Fibroblast of skin of right biceps (primary cell): ENCODE measurements around the gene VAV2.
"Not testable (repeated sequence)": the region's sequence is repeated elsewhere in the genome, so short reads cannot be mapped to it uniquely, and the experiment has no call there.

ENCODE experiments used
- DNase-seq: peaks from one replicate; pipeline ENCODE4 v3.0.0-alpha.2; 2013

The VAV2 gene

DNA sequence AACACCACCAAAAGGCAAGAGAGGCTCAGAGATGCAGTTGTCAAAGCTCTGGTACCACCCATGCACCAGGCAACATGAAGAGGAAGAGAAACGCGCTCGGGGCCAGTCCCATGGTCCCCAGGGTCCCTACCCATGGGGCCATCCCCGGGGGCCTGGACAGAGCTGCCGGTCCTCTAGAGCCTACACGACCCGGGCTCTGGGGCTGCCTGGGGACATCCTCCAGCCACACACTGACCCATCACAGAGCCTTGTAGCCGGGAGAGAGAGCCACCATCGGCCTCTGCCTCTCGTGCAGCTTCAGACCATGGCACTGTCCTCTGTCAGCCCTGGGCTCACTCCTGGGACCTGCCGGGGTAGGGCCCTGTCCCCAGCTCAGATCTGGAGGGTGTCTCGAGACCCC lies 23.7 kb downstream of the VAV2 start:
- DNase-seq: no peak

DNA sequence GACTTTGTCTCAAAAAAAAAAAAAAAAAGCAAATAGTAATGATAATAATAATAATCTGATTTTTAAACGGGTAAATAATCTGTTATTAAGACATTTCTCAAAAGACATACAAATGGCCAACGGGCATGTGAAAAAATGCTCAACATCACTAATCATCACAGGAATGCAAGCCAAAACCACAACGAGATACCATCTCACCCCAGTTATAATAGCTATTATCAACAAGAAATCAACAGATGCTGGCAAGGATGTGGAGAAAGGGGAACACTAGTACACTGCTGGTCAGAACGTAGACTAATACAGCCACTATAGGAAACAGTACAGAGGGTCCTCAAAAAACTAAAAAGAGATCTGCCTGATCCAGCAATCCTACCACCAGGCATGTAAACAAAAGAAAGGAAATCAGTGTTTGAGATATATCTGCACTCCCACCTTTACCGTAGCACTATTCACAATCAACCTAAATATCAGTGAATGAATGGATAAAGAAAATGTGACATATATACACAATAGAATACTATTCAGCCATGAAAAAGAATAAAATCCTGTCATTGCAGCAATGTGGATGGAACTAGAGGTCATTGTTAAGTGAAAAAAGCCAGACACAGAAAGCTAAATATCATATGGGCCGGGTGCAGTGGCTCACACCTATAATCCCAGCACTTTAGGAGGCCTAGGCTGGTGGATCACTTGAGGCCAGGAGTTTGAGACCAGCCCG lies 24.9 kb downstream of the VAV2 start:
- DNase-seq: peak; percentile 48

DNA sequence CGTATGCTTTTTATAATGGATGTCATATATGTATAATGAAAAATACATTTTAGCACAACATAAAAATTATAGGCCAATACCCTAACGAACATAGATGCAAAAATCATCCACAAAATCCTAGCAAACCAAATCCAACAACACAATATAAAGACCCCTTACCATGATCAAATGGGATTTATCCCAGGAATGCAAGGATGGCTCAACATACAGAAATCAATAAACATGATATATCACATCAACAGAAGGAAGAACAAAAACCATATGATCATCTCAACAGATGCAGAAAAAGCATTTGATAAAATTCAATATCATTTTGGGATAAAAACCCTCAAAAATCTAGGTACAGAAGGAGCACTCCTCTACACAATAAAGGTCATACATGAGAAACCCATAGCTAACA lies 27.7 kb downstream of the VAV2 start:
- DNase-seq: no peak

DNA sequence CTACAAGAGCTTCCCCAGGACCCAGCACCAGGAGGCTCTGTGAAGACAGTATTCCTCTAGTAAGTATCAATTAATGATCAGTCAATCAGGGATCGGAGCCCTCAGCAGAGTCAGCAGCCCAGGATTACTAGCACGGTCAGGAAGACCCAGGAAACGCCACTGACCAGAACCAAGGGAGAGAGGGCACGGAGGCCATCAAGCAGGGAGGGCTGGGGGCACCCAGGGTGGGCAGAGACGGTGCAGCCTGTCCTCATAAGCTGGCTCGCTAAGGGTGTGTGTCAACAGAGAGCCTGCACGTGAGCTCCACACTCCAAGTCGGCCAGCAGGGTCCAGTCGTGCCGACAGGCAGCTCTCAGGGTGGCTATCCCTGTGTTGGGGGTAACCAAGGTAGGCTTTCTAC lies 29.0 kb downstream of the VAV2 start:
- DNase-seq: no peak

DNA sequence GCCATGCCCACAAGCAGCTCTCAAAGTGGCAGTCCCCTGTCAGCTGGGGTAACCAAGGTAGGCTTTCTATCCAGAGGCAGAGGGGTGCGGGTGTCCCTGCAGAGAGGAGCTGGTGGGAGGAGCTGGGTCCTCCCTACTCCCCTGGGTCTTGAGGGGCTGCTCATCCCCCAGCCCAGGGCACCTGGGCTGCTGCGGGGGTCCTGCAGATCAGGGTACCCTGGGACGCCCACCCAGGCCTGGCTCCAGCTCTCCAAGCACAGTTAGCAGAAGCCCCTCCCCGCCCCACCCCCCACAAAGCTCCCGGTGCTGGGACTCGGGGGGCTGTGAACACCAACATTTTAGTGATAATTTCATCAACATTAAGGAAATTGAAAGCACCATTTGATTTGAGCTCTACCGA lies 29.8 kb downstream of the VAV2 start:
- no peak for DNase-seq

DNA sequence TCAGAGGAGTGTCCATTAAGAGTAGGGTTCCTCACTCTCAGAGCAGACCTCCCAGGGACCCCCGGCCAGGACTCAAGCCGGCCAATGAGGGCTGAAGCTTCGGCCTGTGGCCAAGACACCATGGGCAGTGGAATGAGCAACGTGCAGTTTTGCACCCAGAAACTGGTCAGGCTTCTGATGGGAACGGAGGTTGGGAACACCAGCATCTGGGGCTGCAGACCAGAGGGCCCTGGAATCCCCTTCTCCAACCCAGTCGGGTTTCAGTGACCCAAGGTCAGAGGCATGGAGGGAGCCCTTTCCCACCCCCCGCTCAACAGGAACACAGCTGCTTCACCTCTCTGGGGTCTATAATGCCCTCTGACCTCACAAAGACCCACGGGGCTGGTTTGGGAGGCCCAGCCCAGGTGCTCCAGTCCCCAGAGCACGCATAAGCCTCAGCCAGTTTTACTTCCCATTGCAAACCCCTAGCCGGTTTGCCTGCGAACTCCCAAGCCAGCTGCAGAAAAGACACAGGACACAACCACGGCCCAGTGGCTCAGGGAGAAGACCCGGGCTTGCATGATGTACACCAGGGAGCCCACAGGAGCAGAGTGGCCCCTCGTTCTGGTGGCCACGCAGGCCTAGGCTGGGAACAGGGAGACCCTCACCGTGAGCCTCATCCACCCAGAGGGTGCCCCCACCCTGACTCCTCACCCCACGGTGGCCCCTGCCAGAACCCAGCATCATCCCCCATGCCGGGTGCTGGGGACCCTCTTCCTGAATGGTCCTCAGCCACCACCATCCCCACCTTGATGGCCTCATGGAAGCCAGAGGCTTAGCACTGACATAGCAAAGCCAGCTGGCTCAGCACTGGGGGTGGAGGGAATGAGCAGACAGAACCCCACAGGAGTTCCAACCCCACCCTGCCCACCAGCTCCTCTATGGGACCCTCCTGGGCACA lies 30.6 kb downstream of the VAV2 start:
- DNase-seq: no peak

DNA sequence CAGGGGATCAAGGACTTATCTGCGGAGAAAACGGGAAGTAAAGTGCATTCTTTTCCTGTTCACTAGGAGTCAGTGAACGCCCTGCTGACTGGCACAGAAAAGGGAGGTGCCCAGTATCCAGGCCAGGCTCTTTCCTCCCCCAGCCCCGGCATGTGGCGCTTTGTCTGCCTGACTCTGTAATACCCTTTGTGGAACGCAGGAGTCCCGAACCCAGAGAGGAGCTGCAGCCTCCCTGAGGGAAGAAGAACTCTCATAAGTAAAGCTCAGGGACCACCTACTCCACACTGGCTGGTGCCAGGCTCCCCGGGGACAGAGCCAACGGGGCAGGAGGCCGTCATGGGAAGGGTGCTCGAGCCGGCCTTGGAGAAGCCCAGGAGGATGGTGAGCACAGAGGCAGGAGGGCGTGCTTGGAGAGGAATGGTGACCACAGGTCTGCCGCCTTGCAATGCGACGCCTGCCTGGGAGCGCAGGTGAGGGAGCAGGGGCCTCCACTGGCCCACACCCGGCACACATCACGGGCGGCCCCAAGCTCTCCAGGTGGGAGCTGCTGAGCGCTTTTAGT lies 31.5 kb downstream of the VAV2 start:
- DNase-seq: no peak

DNA sequence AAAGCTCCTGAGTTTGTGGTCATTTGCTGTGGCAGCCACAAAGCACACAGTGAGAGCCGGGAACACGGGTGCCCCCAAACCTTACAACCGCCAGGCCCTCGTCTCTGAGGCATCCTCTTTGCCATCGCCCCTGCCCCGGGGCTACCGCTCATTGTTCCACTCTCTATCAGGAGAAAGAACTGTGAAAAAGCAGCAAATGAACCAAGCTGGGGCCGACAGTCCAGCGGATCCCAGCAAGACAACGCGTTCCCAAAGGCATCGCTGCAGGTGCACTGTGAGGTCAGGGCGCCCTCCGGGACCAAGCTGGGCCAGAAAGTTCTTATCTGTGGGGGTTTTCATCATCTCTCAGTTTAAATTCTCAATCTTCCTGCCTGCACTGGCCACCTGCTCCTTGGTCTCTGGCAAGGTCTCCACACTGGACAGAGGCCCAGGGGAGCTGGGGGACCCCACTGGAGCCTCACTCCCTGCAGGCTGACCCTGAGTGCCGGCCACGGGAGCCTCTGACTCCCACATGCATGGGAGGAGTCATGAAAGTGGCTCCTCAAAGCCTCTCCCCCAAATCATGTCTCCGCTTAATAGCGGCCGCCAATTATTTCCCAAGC lies 32.1 kb downstream of the VAV2 start:
- DNase-seq: no peak

DNA sequence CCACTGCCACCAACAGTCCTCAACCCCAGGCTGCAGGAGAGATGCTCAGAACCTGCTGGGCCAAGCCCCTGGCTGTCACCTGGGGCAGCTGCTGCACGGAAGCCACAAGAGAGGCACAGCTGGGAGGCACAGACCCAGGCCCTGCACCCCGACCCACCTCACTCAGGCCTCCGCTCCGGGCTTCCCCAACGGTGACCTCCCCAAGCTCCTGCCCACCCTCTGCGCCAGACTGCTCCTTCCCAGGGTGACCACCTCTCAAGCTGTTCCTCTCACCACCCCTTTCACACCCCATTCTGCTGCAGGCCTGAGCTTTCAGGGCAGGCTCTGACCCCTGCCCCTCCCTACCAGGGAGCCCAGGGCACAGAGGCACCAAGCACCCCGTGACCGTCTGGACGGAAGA lies 33.0 kb downstream of the VAV2 start:
- no peak for DNase-seq

DNA sequence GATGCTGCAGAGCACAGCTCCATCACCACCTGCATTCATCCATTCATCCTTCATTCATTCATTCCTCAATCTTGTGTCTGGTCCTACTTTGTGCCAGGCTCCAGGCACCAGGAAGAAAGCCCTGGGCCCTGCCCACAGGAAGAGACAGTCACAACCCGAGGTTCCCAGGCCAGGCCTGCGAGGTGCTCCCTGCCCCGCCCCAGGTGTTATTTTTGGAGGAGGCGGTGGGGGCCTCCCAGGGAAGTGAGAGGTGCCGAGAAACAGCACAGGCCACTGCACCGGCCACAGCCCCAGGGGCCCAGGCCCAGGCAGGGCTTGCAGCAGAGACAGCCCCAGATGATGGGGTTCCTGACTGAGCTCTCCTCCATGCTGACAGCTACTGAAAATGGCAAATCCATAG lies 33.4 kb downstream of the VAV2 start:
- DNase-seq: no peak

DNA sequence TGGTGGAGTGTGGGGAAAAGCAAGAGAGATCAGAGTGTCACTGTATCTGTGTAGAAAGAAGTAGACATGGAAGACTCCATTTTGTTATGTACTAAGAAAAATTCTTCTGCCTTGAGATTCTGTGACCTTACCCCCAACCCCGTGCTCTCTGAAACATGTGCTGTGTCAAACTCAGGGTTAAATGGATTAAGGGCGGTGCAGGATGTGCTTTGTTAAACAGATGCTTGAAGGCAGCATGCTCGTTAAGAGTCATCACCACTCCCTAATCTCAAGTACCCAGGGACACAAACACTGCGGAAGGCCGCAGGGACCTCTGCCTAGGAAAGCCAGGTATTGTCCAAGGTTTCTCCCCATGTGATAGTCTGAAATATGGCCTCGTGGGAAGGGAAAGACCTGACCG lies 34.4 kb downstream of the VAV2 start:
- not testable (repeated sequence) for DNase-seq

DNA sequence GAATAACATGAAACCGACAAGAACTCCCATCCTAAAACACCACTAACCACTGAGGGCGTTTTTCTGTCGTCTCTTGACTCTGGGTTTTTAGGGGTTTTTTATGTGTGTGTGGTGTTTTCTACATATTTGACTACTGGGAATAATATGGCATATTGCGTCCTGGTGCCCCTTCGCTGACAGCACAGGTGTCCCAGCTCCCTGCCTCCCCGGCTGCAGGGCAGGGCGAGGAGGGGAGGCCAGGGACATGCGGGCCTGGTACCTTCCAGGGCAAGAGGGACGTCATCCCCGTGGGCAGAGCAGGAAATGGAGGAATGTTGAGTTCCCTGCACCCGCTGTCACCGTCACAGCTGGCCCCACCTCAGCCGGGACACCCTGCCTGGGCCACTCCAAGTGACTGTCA lies 34.8 kb downstream of the VAV2 start:
- DNase-seq: no peak

DNA sequence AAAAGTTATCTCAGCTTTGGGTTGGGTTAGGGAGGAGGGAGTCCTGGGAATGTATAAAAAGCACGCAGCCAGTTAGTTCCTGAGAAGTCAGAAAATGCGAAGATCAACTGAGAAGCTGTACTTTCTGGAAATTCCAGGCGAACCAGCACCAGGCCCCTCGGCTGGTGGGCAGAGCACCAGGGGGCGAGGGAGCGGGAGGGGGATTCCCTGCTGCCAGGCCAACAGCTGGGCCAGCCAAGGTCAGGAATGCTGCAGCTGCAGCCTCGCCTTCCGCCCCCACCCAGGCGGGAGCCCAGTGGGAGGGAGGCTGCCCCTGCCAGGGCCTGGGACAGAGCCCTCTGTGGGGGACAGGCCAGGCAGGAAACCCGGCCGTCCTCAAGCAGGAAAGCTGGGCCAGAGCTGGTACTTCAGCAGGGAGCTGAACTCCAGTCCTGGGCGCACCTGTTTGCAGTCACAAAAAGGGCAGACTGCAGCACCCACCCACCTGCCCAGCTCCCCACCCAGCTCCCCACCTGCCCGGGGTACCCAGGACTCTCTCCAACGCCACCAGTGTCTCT lies 35.5 kb downstream of the VAV2 start:
- DNase-seq: no peak

DNA sequence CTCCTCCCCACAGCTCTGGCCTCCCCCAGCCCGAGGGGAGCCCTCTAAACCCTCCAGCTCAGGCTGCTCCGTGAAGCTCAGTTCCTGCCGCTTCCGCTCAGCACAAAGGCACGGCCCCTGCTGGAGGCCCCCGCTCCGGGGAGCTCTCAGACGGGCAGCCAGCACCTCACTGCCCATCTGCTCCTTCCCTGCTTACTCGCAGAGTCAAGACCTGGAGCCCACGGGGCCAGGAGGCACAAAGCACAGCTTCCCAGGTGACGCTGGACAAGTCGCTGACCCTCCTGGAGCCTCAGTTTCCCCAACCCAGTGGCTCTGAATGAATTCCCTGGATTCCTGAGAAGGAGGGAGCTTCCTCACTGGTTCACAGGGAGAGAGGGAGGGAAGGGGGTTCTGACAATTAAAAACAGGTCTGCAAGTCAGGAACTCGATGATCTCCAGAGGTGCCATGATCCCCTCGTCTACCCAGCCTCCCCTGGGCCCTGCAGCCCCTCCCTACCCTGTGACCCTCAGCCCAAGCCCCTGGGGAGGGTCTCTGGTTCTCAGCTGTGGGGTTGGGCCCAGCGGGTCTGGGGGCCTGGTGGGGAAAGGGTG lies 36.2 kb downstream of the VAV2 start:
- peak; percentile 46 for DNase-seq

DNA sequence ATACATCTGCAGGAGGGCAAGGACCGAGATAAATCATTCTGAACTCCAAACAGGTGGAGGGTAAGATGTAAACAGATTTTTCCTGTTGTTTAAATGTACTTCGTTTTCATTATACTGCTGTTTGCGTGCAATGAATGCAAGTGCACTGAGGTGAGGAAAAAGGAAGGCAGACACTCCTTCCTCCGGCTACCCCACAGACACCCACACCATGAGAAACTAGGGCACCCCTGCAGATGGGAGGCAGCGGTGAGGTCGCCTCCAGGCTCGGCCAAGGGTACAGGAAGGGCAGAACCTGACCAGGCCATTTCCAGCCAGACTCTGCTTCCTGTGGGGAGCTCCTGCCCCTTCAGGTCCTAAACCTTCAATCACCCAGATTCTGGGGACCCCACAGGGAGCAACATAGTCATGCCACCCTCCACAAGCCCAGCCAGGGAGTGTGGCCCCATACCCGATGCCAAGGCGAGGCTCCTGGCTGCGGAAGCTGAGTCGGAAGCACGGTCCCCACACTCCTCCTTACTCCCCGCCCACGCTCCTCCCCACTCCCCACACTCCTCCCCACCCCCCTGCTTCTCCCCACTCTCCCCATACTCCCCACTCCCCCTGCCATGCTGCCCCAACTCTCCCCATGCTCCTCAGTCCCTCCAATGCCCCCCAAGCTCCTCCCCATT lies 37.1 kb downstream of the VAV2 start:
- no peak for DNase-seq

DNA sequence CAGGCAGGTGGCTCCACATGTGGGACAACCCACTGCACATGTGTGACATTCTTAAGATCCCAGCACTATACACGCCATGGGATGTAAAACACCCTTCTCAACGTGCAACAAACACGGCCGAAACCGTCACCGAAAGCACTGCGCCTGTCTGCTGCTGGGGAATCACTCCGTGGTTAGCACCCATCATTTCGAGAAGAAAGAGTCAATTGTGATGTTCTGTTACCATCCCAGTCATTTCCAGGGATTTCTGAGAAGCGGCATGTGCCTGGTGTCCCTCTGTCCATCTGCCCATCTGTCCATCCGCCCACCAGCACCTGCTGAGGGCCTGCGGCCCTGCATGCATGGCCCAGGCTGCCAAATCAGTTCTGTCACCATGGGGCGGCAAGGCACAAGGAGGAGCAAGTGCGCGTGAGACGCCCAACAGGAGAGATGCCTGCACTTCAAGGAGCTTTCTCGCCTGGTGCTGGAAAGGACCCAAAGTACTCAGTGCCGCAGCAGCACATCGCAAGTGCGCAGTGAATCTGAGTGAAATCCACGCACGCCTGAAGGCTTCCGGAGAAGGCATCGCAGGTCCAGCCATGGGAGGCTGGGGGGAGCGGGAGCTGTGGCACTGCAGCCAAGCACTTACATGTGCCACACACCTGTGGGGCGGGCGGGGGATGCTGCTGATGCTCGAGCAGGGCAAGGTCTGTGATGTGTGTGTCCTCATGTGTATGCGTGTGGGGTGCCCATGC lies 38.0 kb downstream of the VAV2 start:
- DNase-seq: no peak

DNA sequence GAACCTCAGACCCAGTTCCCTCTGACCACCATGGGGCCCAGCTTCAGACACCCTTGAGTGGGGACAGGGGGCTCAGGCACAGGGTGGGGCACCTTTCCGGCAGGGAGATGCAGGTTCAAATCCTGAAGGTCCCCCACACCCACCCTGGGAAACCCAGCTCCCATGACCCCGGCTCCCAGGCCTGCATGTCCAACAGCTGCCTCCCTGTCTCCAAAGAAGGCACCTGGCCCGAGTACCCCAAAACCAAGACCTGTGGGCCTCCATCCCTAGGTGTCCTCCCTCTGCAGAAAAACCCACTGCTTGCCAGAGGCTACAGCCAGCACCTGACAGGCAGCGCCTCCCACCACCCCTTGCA lies 38.5 kb downstream of the VAV2 start:
- no peak for DNase-seq

DNA sequence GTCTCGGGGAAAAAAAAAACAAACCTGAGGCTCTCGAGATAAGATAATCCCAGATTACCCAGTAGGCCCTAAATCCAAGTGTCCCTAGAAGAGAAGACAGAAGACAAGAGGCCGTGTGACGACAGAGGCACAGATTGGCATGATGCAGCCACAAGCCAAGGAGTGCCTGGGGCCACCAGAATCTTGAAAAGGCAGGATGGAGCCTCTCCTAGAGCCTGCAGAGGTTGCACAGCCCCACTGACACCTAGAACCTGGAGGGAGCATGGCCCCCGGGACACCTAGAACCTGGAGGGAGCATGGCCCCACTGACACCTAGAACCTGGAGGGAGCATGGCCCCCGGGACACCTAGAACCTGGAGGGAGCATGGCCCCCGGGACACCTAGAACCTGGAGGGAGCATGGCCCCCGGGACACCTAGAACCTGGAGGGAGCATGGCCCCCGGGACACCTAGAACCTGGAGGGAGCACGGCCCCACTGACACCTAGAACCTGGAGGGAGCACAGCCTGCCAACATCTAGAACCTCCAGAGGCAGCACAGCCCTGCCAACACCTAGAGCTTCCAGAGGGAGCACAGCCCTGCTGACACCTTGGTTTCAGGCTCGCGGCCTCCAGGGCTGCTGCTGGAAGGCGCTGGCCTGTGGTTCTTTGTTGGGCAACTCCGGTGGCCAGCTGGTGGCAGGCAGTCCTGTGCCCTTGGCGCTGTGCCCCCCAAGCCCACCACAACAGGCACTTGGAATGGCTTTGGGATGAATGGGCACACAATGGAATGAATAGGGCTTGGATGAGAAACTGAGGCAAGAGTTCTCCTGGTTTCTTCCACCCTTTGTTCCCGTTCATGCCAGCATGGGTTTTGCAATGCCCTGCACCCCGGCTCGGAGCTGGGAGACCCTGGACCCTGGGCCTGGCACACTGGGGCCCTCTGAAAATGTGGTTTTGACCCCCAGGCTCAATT lies 39.2 kb downstream of the VAV2 start:
- no peak for DNase-seq

DNA sequence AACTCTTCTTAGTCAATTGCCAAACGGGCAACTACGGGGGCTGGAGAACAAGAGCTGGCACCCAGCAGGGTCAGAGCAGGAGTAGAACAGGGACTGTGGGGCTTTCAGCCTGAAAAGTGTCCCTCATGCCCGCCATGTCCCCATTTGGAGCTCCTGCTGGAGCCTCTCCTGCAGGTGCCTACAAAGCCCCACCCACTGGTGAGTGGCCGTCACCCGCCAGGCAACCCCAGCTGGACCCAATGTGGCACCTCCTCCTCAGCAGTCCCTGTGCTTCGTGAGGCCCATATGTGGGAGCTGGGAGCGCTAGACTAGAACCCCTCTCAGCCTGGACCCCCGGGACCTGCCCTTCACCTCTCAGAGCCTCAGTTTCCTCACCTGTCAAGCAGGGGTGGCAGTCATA lies 40.9 kb downstream of the VAV2 start:
- no peak for DNase-seq

DNA sequence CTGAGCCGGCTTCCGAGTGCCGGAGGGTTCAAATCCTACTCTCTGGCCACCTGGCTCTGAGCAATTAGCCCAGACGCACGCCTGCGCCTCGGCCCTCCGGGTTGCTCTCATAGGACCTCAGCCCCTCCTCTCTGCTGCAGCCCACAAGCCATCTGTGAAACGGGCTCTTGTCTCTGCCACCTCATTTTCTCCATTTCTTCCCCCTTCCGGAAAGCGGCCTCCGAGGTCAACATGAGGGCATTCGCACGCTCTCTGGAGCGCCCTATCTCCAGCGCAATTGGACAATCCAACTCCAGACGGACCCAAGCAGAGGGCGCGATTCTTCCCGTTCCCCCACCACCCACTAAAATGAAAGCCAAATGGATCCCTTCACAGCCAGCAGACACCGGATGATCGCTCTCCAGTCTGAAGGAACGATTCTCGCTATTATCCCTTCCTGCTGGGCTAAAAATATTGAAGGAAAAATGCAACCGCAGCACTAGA lies 41.5 kb downstream of the VAV2 start:
- peak; percentile 53 for DNase-seq
